SK-N-SH treated with all-trans-retinoic acid at 6 μM for 48 hours (cell line): ENCODE results near the gene TFG.

Source experiments
- OSR1 ChIP-seq: fragments of 250-450 bp; sonication (Bioruptor Pico); IDR thresholded peaks from 2 replicates; pipeline ENCODE4 v1.8.0; 2022; ENCODE audit warnings: moderate library complexity, mild to moderate bottlenecking, inconsistent platforms
- RARB ChIP-seq: fragments of 250-450 bp; sonication (Bioruptor Pico); IDR thresholded peaks from 2 replicates; pipeline ENCODE4 v1.8.0; 2021; ENCODE audit warnings: mild to moderate bottlenecking, moderate library complexity
- SNAI2 ChIP-seq: fragments of 250-450 bp; sonication (Bioruptor Pico); IDR thresholded peaks from 2 replicates; pipeline ENCODE4 v1.5.0; 2020; ENCODE audit warnings: mild to moderate bottlenecking, moderate library complexity
- TCF4 ChIP-seq: fragments of 250-450 bp; sonication (Bioruptor Pico); IDR thresholded peaks from 2 replicates; pipeline ENCODE4 v1.8.0; 2021; ENCODE audit warnings: mild to moderate bottlenecking, moderate library complexity, borderline replicate concordance
- ZFP30 ChIP-seq: fragments of 450-650 bp; formaldehyde crosslinking; IDR thresholded peaks from 2 replicates; pipeline ENCODE4 v1.5.0; 2022; ENCODE audit warnings: mild to moderate bottlenecking, moderate library complexity
- ZNF8 ChIP-seq: fragments of 450-650 bp; formaldehyde crosslinking; IDR thresholded peaks from 2 replicates; pipeline ENCODE4 v1.5.0; 2020; ENCODE audit warnings: mild to moderate bottlenecking, moderate library complexity
- TF ChIP-seq, protein P1 (sequence below): fragments of 250-450 bp; sonication (Bioruptor Pico); IDR thresholded peaks from 2 replicates; pipeline ENCODE4 v1.5.1; 2020; ENCODE audit warnings: low read depth, mild to moderate bottlenecking, moderate library complexity
- TF ChIP-seq, protein P2 (sequence below): fragments of 250-450 bp; sonication (Bioruptor Pico); IDR thresholded peaks from 2 replicates; pipeline ENCODE4 v1.8.0; 2020; ENCODE audit warnings: mild to moderate bottlenecking, moderate library complexity, borderline replicate concordance
- TF ChIP-seq, protein P3 (sequence below): fragments of 250-450 bp; sonication (Bioruptor Pico); IDR thresholded peaks from 2 replicates; pipeline ENCODE4 v1.8.0; 2021; ENCODE audit warnings: low read depth, mild to moderate bottlenecking, moderate library complexity, borderline replicate concordance

DNA sequence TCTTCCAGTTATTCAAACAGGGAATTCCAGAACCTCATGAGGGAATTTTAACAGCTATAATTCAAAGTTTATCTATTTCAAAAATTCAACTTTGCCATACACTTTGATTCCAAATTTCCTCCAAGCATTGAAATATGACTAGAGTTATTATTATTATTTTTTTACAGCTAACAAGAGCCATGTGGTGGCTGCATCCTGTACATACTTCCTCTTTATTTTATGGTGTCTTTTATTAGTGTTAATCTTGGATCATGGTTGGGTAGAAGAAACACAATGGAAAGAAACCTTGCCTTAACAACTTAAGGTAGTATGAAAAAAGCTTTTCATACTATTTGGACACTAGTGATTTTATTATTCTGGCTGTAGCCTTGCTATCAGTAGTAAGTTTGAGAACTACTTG is 52.7 kb downstream of the TFG start:
- TF ChIP-seq RARB (CRISPR knock-in tag) (no peak), ZNF8 (CRISPR knock-in tag) (no peak), ZFP30 (CRISPR knock-in tag) (no peak), OSR1 (CRISPR knock-in tag) (no peak), TCF4 (CRISPR knock-in tag) (no peak), SNAI2 (CRISPR knock-in tag) (no peak)
- TF ChIP-seq, protein P1, sequence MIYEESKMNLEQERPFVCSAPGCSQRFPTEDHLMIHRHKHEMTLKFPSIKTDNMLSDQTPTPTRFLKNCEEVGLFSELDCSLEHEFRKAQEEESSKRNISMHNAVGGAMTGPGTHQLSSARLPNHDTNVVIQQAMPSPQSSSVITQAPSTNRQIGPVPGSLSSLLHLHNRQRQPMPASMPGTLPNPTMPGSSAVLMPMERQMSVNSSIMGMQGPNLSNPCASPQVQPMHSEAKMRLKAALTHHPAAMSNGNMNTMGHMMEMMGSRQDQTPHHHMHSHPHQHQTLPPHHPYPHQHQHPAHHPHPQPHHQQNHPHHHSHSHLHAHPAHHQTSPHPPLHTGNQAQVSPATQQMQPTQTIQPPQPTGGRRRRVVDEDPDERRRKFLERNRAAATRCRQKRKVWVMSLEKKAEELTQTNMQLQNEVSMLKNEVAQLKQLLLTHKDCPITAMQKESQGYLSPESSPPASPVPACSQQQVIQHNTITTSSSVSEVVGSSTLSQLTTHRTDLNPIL (CRISPR knock-in tag): no peak
- TF ChIP-seq, protein P2, sequence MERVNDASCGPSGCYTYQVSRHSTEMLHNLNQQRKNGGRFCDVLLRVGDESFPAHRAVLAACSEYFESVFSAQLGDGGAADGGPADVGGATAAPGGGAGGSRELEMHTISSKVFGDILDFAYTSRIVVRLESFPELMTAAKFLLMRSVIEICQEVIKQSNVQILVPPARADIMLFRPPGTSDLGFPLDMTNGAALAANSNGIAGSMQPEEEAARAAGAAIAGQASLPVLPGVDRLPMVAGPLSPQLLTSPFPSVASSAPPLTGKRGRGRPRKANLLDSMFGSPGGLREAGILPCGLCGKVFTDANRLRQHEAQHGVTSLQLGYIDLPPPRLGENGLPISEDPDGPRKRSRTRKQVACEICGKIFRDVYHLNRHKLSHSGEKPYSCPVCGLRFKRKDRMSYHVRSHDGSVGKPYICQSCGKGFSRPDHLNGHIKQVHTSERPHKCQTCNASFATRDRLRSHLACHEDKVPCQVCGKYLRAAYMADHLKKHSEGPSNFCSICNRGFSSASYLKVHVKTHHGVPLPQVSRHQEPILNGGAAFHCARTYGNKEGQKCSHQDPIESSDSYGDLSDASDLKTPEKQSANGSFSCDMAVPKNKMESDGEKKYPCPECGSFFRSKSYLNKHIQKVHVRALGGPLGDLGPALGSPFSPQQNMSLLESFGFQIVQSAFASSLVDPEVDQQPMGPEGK: no peak
- TF ChIP-seq, protein P3, sequence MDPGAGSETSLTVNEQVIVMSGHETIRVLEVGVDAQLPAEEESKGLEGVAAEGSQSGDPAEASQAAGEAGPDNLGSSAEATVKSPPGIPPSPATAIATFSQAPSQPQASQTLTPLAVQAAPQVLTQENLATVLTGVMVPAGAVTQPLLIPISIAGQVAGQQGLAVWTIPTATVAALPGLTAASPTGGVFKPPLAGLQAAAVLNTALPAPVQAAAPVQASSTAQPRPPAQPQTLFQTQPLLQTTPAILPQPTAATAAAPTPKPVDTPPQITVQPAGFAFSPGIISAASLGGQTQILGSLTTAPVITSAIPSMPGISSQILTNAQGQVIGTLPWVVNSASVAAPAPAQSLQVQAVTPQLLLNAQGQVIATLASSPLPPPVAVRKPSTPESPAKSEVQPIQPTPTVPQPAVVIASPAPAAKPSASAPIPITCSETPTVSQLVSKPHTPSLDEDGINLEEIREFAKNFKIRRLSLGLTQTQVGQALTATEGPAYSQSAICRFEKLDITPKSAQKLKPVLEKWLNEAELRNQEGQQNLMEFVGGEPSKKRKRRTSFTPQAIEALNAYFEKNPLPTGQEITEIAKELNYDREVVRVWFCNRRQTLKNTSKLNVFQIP (CRISPR knock-in tag): no peak
